ENCODE data around the gene KRTAP24-1. TPM values are rescaled to one million over a fixed set of nuclear protein-coding genes. Genes with fewer than 3 reads are reported as not detected.

Gene KRTAP24-1
- total RNA-seq, 1 donor from 2014 or later: not detected

- no peak for TF ChIP-seq CTCF (IDR thresholded peaks at IDR 0.05; ENCODE audit: insufficient read depth, low read length, severe bottlenecking)
- no peak for FAIRE-seq
- Histone ChIP-seq H3K27me3 (ENCODE audit: control insufficient read depth, insufficient read depth, low read length) (no peaks in the 10 kb centered on the region), H3K4me3 (ENCODE audit: low read depth, low read length) (no peak overlapping the region), H3K36me3 (ENCODE audit: control insufficient read depth, insufficient read depth, low read length) (no peaks in the 10 kb centered on the region)
- DNase-seq (ENCODE audit: low read depth): no peak
Observed at GRCh38 chr21:30234050-30234449, 48.7 kb downstream of the KRTAP24-1 start.

GRCh38 chr21:30233228-30234020, 49.3 kb downstream of the KRTAP24-1 start:
- Histone ChIP-seq H3K27me3 (ENCODE audit: control insufficient read depth, insufficient read depth, low read length) (no peaks in the 10 kb centered on the region), H3K4me3 (ENCODE audit: low read depth, low read length) (no peak overlapping the region), H3K36me3 (ENCODE audit: control insufficient read depth, insufficient read depth, low read length) (no peaks in the 10 kb centered on the region)
- DNase-seq (ENCODE audit: low read depth) (no peak), FAIRE-seq (no peak)
- TF ChIP-seq CTCF (IDR thresholded peaks at IDR 0.05; ENCODE audit: insufficient read depth, low read length, severe bottlenecking): no peak

- Histone ChIP-seq H3K36me3 (ENCODE audit: control insufficient read depth, insufficient read depth, low read length) (no peaks in the 10 kb centered on the region), H3K4me3 (ENCODE audit: low read depth, low read length) (no peak overlapping the region), H3K27me3 (ENCODE audit: control insufficient read depth, insufficient read depth, low read length) (no peaks in the 10 kb centered on the region)
- FAIRE-seq (no peak), DNase-seq (ENCODE audit: low read depth) (peak; percentile 56)
- no peak for TF ChIP-seq CTCF (IDR thresholded peaks at IDR 0.05; ENCODE audit: insufficient read depth, low read length, severe bottlenecking)
Observed at GRCh38 chr21:30232011-30232410, 50.7 kb downstream of the KRTAP24-1 start.

Other genes with a start within 250 kb of the KRTAP24-1 start
- gene CLDN17, start 116.1 kb downstream of the KRTAP24-1 start, total RNA-seq: 2.3 TPM in 1 of 2 replicates, not detected in the other
- 0.26 and 0.51 TPM in 2 replicates for gene CLDN8, start 66.9 kb downstream of the KRTAP24-1 start, total RNA-seq
- not detected in 2 replicates for gene KRTAP25-1, start 6.6 kb upstream of the KRTAP24-1 start, total RNA-seq
- not detected in 2 replicates for gene KRTAP26-1, start 37.4 kb upstream of the KRTAP24-1 start, total RNA-seq
- not detected in 2 replicates for gene KRTAP27-1, start 54.7 kb upstream of the KRTAP24-1 start, total RNA-seq
- gene KRTAP23-1, start 65.7 kb upstream of the KRTAP24-1 start, total RNA-seq: not detected in 2 replicates
- gene KRTAP13-2, start 89.3 kb upstream of the KRTAP24-1 start, total RNA-seq: not detected in 2 replicates
- not detected in 2 replicates for gene KRTAP13-1, start 113.1 kb upstream of the KRTAP24-1 start, total RNA-seq
- gene KRTAP13-3, start 143.0 kb upstream of the KRTAP24-1 start, total RNA-seq: not detected in 2 replicates
- not detected in 2 replicates for gene KRTAP13-4, start 147.3 kb upstream of the KRTAP24-1 start, total RNA-seq
- gene KRTAP15-1, start 157.3 kb upstream of the KRTAP24-1 start, total RNA-seq: not detected in 2 replicates
- gene KRTAP19-1, start 197.4 kb upstream of the KRTAP24-1 start, total RNA-seq: not detected in 2 replicates
- gene KRTAP19-2, start 204.5 kb upstream of the KRTAP24-1 start, total RNA-seq: not detected in 2 replicates
- gene KRTAP19-3, start 209.1 kb upstream of the KRTAP24-1 start, total RNA-seq: not detected in 2 replicates
- gene KRTAP19-4, start 214.2 kb upstream of the KRTAP24-1 start, total RNA-seq: not detected in 2 replicates
- gene KRTAP19-5, start 219.2 kb upstream of the KRTAP24-1 start, total RNA-seq: not detected in 2 replicates